SJSA1 (cell line): Measurements from ENCODE around the gene RING1. TPM values are rescaled to one million over a fixed set of nuclear protein-coding genes. Genes with fewer than 3 reads are reported as not detected.
A peak's percentile ranks its signal among the peaks of the same experiment; 100 is the strongest.

Source experiments
- DNase-seq, 2 experiments: peaks; one replicate each; pipeline ENCODE4 v3.0.0-alpha.2; 2015 to 2020; ENCODE audit warnings: low spot score in 2 of 2, low read depth in 1 of 2
- H3K27ac ChIP-seq: fragments of 250-450 bp; sonication (Bioruptor Pico); 2 replicates; pipeline ENCODE4 v1.5.1; 2020; ENCODE audit warnings: mild to moderate bottlenecking, moderate library complexity
- H3K27me3 ChIP-seq: fragments of 250-450 bp; sonication (Bioruptor Pico); replicated peaks from 2 replicates; pipeline ENCODE4 v1.5.1; 2020; ENCODE audit warnings: mild to moderate bottlenecking, moderate library complexity
- H3K36me3 ChIP-seq: fragments of 250-450 bp; sonication (Bioruptor Pico); 2 replicates; pipeline ENCODE4 v1.5.1; 2020; ENCODE audit warnings: mild to moderate bottlenecking
- H3K4me1 ChIP-seq: fragments of 250-450 bp; sonication (Bioruptor Pico); replicated peaks from 2 replicates; pipeline ENCODE4 v1.6.1; 2021; ENCODE audit warnings: mild to moderate bottlenecking
- H3K4me3 ChIP-seq: fragments of 250-450 bp; sonication (Bioruptor Pico); 2 replicates; pipeline ENCODE4 v1.5.1; 2020; ENCODE audit warnings: mild to moderate bottlenecking
- H3K9me3 ChIP-seq: fragments of 250-450 bp; sonication (Bioruptor Pico); replicated peaks from 2 replicates; pipeline ENCODE4 v1.5.1; 2020; ENCODE audit warnings: mild to moderate bottlenecking
- total RNA-seq: library from RNA; depleted of rRNA; stranded (reverse); fragments of >200 nt; shearing (Covaris generic); gene quantifications from 2 replicates; pipeline ENCODE4 v1.2.3, GENCODE V29; 2014

RING1 gene
- total RNA-seq, 1 experiment from 2014 or later, result 32.5 TPM

DNA sequence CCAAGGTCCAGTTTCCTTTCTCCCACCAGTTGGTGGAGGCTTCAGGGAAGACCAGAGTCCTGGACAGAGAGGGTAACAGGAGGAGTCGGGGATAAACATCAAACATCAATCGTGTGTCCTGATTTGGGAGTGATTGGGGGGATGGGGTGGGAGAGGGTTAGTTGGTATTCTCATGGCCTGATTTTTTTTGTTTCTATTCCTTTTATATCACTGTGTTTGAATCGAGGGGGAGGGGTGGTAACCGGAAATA, 4.2 kb upstream of the RING1 start:
- Histone ChIP-seq H3K27me3 (no peaks in the 10 kb centered on the region; the same call in 1 of the 2 replicates), H3K9me3 (no peaks in the 10 kb centered on the region), H3K36me3 (peaks cover 46% of the 10 kb centered on the region), H3K4me3 (no peak overlapping the region; the same call in 1 of the 2 replicates), H3K4me1 (peaks cover 60% of the 10 kb centered on the region), H3K27ac (no peak overlapping the region)
- no peak for DNase-seq

DNA sequence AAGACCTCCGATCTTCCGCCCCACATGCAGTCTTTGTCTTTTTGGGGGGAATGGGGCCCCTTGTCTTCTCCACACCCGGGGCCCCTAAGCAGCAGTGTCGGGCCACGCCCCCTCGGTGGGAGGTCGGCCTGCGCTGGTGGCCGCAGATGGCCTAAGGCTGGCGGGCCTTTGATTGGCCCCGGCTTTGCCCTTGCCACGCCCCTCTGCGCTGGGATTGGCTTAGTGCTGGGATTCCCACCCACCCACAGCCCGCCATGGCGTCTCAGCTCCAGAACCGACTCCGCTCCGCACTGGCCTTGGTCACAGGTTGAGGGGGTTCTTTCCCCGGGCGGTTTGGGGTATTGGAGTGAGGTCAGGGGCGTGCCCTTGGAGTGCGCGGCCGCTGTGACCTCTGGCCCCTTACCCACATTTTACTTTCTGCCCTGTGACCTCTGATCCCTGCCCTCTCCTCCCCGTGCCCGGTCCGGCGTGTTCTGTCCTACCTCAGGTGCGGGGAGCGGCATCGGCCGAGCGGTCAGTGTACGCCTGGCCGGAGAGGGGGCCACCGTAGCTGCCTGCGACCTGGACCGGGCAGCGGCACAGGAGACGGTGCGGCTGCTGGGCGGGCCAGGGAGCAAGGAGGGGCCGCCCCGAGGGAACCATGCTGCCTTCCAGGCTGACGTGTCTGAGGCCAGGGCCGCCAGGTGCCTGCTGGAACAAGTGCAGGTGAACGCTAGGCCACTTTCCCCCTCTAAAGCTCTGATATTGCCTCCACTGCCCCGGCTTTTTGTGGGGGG, 3.7 kb upstream of the RING1 start, which contains the start of gene HSD17B8:
Gene HSD17B8, plus strand, starts transcription at position 241 of the 776 bp plus-strand sequence. Its CDS starts 14 bp downstream, at position 255.
- Histone ChIP-seq H3K27ac (peak within 1 kb of the TSS; percentile 89), H3K36me3 (peaks cover 51% of the 10 kb centered on the region), H3K4me3 (peak within 1 kb of the TSS; percentile 45), H3K27me3 (no peaks in the 10 kb centered on the region; the same call in 1 of the 2 replicates), H3K9me3 (no peaks in the 10 kb centered on the region), H3K4me1 (peaks cover 57% of the 10 kb centered on the region)
- peak; percentile 75 to 96 for DNase-seq

DNA sequence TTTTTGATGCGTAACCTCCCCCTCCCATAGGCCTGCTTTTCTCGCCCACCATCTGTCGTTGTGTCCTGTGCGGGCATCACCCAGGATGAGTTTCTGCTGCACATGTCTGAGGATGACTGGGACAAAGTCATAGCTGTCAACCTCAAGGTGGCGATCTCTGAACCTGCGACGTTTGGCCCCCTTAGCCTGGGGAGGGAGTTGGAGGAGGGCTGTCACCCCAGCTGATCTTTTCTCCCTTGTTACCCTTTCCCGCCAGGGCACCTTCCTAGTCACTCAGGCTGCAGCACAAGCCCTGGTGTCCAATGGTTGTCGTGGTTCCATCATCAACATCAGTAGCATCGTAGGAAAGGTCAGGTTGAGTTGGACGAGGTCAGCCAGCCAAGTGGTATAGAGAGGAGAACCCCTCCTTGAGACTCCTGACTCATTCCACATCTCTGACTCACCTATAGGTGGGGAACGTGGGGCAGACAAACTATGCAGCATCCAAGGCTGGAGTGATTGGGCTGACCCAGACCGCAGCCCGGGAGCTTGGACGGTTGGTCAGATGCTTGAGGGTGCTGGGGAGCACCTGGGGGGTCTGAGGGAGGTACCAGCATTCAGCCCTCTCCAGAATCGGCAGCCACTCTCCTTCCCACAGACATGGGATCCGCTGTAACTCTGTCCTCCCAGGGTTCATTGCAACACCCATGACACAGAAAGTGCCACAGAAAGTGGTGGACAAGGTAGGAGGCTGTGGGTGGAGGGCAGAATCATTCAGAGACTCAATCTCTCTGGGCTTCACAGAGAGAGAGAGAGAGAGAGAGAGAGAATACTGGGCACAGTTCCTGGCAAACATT, 2.9 kb upstream of the RING1 start:
- Histone ChIP-seq H3K36me3 (peaks cover 56% of the 10 kb centered on the region), H3K27ac (peak overlapping the region; percentile 89), H3K4me1 (peaks cover 56% of the 10 kb centered on the region), H3K27me3 (no peaks in the 10 kb centered on the region; the same call in 1 of the 2 replicates), H3K4me3 (peak overlapping the region; percentile 45), H3K9me3 (no peaks in the 10 kb centered on the region)
- DNase-seq, result peak; percentile 66 to 82

DNA sequence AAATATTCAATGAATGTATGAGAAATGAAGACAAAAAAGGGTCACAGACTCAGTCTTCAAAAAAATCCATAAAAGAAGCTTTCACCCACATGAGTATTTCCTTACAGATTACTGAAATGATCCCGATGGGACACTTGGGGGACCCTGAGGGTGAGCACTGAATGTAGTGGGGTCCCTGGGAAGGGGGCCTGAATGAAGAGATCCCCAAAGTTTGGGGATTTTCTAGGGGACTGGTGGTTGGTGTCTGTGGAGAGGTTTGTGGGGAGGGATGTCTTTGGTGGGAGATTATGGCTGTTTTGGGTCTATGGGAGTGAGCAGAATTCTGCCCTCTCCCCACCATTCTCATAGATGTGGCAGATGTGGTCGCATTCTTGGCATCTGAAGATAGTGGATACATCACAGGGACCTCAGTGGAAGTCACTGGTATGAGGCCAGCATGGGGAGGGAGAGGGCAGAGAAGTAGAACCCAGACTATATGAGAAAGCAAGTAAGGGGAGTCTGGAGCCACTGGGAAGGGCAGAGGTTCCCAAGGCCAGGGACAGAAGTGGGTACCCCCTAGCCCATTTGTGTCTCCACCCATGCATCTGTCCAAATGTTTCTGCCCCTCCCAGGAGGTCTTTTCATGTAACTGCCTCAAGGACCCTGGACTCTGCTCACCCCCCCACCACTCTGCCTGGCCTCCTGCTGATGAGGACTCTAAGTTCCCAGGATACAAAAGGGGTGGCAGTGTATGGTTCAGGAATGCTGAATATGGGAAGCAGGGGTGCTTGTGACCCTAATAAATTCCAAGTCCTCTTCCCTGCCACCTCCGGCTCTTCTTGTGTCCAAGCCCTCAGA, 2.1 kb upstream of the RING1 start:
- Histone ChIP-seq H3K9me3 (no peaks in the 10 kb centered on the region), H3K36me3 (peaks cover 52% of the 10 kb centered on the region), H3K4me3 (no peak overlapping the region), H3K27ac (peak overlapping the region; percentile 89), H3K4me1 (peaks cover 55% of the 10 kb centered on the region), H3K27me3 (no peaks in the 10 kb centered on the region; the same call in 1 of the 2 replicates)
- DNase-seq, result peak in 1 of 2 experiments; percentile 20

DNA sequence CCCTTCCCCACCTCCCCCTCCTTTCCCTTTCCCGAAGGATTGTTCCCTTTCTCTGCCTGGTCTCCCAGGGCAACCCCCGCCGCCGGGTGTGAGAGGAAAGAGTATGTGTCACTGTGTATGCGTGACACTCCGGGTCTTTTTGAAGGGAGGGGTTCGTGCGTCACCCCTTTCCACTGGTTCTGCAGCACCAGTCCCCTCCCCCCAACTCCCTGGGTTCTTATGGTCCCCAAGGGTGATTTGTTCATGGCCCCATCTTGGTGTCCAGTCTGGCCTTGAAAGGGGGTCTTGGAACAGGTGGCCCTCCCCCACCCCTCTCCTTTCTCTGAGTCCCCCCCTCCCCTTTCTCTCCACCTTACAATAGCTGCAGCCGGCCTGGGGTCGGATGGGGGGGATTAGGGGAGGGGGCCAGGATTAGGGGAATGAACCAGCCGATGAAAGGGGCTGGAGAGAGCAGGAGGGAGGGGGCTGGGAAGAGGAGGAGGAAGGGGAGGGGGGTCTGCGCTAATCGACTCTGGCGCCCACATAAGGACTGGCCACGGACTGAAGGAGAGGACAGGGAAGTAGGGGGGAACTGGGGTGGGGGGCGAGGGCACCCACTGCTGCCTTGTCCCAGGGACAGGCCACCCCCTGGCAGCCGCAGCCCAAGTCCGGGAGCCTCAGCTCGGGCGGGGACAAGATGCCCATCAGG, 1.3 kb upstream of the RING1 start:
- Histone ChIP-seq H3K9me3 (no peaks in the 10 kb centered on the region), H3K27me3 (no peaks in the 10 kb centered on the region; the same call in 1 of the 2 replicates), H3K4me1 (peaks cover 47% of the 10 kb centered on the region), H3K27ac (peak overlapping the region; percentile 89), H3K4me3 (peak overlapping the region; percentile 75), H3K36me3 (peaks cover 48% of the 10 kb centered on the region)
- DNase-seq, result peak; percentile 60 to 82

DNA sequence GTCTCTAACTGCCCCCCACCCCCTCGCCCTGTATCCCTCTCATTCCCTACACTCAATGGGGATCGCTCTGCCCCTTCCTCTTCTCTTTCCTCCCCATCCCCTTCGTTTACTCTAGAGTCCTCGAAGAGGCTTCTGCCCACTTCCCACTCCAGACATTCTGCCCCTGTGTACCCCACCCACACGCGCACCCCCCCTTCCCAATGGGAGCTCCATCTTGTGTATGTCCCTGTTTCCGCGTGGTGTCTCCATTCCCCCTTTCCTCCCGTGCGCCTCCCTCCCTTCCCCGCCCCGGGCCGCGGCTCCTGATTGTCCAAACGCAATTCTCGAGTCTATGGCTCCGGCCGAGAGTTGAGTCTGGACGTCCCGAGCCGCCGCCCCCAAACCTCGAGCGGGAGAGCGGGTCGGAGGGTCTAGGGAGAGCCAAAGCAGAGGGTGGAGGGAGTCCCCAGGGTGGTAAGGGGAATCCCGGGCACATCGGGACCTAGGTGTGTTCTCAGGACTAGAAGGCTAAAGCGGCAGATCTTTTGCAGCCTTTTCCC, 679 bp upstream of the RING1 start:
- Histone ChIP-seq H3K4me1 (peaks cover 48% of the 10 kb centered on the region), H3K36me3 (peaks cover 42% of the 10 kb centered on the region), H3K9me3 (no peaks in the 10 kb centered on the region), H3K4me3 (peak overlapping the region; percentile 75), H3K27ac (peak overlapping the region; percentile 89), H3K27me3 (peaks cover 2% of the 10 kb centered on the region)
- DNase-seq, result peak in 1 of 2 experiments; percentile 73

DNA sequence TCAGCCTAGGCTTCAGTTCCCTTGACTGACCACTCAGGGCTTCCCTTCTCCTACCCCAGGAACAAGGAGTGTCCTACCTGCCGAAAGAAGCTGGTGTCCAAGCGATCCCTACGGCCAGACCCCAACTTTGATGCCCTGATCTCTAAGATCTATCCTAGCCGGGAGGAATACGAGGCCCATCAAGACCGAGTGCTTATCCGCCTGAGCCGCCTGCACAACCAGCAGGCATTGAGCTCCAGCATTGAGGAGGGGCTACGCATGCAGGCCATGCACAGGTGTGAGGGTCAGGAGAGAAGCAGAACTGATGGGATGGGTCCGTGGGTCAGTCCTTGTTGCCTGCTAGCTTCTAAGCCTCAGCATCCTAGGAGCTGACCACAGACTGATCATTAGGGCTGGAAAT, 1.6 kb downstream of the RING1 start:
- DNase-seq, result no peak
- peaks cover 49% of the 10 kb centered on the region for H3K4me1 ChIP-seq
- peaks cover 26% of the 10 kb centered on the region for H3K36me3 ChIP-seq
- peaks cover 23% of the 10 kb centered on the region for H3K27me3 ChIP-seq
- H3K9me3 ChIP-seq, result no peaks in the 10 kb centered on the region
- no peak overlapping the region for H3K4me3 ChIP-seq
- H3K27ac ChIP-seq, result no peak overlapping the region

DNA sequence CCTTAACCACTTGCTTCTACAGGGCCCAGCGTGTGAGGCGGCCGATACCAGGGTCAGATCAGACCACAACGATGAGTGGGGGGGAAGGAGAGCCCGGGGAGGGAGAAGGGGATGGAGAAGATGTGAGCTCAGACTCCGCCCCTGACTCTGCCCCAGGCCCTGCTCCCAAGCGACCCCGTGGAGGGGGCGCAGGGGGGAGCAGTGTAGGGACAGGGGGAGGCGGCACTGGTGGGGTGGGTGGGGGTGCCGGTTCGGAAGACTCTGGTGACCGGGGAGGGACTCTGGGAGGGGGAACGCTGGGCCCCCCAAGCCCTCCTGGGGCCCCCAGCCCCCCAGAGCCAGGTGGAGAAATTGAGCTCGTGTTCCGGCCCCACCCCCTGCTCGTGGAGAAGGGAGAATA, 2.8 kb downstream of the RING1 start:
- no peak overlapping the region for H3K4me3 ChIP-seq
- DNase-seq, result no peak
- peaks cover 23% of the 10 kb centered on the region for H3K27me3 ChIP-seq
- H3K36me3 ChIP-seq, result peaks cover 26% of the 10 kb centered on the region
- no peaks in the 10 kb centered on the region for H3K9me3 ChIP-seq
- H3K4me1 ChIP-seq, result peaks cover 37% of the 10 kb centered on the region
- no peak overlapping the region for H3K27ac ChIP-seq

DNA sequence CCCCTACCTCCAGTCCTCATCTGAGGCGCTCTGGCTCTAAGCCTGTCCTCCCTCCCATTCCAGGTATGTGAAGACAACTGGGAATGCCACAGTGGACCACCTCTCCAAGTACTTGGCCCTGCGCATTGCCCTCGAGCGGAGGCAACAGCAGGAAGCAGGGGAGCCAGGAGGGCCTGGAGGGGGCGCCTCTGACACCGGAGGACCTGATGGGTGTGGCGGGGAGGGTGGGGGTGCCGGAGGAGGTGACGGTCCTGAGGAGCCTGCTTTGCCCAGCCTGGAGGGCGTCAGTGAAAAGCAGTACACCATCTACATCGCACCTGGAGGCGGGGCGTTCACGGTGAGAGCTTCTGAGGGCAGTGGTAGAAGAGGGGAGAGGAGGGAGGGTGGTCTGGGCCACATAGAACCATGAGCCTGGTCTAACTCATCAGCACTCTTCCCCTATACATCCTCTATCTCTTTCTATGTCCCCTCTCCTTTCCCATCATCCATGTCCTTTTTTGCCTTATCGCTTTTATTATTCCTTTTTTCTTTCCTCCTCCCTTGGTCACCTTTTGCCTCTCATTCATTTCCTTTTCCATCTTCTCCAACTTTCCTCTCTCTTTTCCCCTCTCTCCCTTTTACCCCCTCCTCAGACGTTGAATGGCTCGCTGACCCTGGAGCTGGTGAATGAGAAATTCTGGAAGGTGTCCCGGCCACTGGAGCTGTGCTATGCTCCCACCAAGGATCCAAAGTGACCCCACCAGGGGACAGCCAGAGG, 3.5 kb downstream of the RING1 start:
- Histone ChIP-seq H3K27me3 (peaks cover 23% of the 10 kb centered on the region), H3K4me3 (no peak overlapping the region), H3K9me3 (no peaks in the 10 kb centered on the region), H3K36me3 (peaks cover 26% of the 10 kb centered on the region), H3K27ac (no peak overlapping the region), H3K4me1 (peaks cover 30% of the 10 kb centered on the region)
- no peak for DNase-seq

DNA sequence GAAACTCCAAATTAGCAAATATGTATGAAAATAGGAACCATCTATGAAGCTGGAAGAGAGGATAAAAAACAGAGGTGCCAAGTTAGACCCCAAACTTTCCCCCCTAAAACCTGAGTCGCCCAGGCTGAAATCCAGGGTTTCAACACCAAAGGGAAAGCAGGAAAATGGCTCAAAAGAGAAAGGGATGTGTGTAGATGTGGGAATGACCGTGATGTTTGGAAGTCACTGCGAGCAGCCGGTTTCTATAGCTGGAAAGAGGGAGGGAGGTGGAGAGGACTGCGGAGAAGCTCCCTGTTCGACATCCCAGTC, 4.5 kb downstream of the RING1 start:
- DNase-seq, result no peak
- no peak overlapping the region for H3K27ac ChIP-seq
- peaks cover 22% of the 10 kb centered on the region for H3K4me1 ChIP-seq
- H3K9me3 ChIP-seq, result no peaks in the 10 kb centered on the region
- peaks cover 23% of the 10 kb centered on the region for H3K27me3 ChIP-seq
- peak overlapping the region; percentile 18; the same call in 1 of the 2 replicates for H3K4me3 ChIP-seq
- peaks cover 26% of the 10 kb centered on the region for H3K36me3 ChIP-seq

DNA sequence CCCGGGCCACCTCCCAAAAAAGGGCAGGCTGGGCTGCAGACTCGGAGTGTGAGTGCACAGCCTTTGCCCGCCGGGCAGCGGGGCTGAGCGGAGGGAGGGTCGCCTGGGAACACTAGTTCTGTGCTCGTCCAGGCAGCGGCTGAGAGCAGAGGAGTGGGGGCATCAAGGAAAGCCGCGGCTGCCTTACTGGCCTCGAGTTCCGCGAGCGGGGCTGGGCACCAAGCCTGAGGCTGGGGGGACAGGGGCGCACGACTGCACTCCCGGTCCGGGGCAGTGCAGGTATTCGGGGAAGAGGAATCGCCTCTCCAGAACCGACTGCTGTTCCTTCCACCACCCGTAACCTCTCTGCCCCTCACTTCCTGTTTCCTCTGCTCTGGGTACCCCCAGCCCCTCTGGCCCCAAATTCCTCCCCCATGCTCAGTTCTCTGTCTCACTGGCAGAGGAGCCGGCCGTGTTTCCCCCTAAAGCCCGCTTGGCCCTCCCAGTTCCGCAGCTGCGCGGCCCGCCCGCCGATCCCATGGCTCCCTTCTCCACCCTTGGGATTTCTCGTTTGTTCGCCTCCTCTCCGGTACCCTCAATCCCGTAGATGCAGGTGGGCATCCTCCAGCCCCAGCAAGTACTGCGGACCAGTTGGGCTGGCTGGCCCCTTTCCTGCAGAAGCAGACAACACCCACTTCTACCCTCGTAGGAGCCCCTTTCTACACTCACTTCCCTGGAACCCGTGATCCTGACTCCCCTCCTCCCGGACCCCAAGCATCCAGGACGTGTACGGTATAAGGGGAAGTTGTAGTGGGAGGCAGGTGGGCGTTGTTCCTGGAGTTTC, 5.1 kb downstream of the RING1 start:
- peak overlapping the region; percentile 18 for H3K4me3 ChIP-seq
- H3K9me3 ChIP-seq, result no peaks in the 10 kb centered on the region
- H3K27ac ChIP-seq, result no peak overlapping the region
- H3K27me3 ChIP-seq, result peaks cover 23% of the 10 kb centered on the region
- peaks cover 19% of the 10 kb centered on the region for H3K4me1 ChIP-seq
- peaks cover 22% of the 10 kb centered on the region for H3K36me3 ChIP-seq
- peak in 1 of 2 experiments; percentile 16 for DNase-seq

DNA sequence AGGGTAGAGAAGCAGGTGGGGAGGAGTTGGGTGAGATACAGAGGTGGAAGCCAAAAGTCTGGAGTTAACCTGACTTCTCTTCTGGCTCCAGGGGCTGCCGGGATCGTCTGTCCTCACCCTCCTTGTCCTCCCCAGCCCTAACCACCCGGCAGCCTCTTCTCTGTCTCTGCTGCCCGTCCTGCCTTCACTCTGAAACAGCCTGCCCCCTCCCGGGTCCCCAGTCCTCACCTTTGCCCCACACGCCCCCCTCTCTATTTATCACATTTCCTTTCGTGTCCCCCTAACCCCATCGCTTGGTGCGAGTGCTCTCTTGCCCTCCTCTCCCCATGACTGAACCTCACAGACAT, 5.7 kb downstream of the RING1 start:
- Histone ChIP-seq H3K4me1 (peaks cover 17% of the 10 kb centered on the region), H3K4me3 (no peak overlapping the region)

More for the DNA sequence above, 5.7 kb downstream of the RING1 start:
- Histone ChIP-seq H3K27ac (no peak overlapping the region), H3K36me3 (peaks cover 19% of the 10 kb centered on the region), H3K27me3 (peaks cover 23% of the 10 kb centered on the region), H3K9me3 (no peaks in the 10 kb centered on the region)
- no peak for DNase-seq
